Adipocyte (in vitro differentiated cells): ENCODE results near the gene LMNB1.
A peak's percentile ranks its signal among the peaks of the same experiment; 100 is the strongest.
"Not testable (repeated sequence)": the region's sequence is repeated elsewhere in the genome, so short reads cannot be mapped to it uniquely, and the experiment has no call there.

Experiments
- DNase-seq: peaks from one replicate; pipeline ENCODE4 v3.0.0-alpha.2; 2015; ENCODE audit warnings: low read depth
- H3K27me3 ChIP-seq: replicated peaks from 2 replicates; pipeline ENCODE4 v1.7.0; 2013; ENCODE audit warnings: mild to moderate bottlenecking, low read length, moderate library complexity; ENCODE audit not compliant: control insufficient read depth, insufficient read depth
- H3K36me3 ChIP-seq: 2 replicates; pipeline ENCODE4 v1.7.0; 2013; ENCODE audit warnings: low read length, mild to moderate bottlenecking, moderate library complexity; ENCODE audit not compliant: control insufficient read depth, insufficient read depth, severe bottlenecking
- H3K4me1 ChIP-seq: 2 replicates; pipeline ENCODE4 v1.7.0; 2013; ENCODE audit warnings: mild to moderate bottlenecking, low read length, moderate library complexity; ENCODE audit not compliant: control insufficient read depth, insufficient read depth
- H3K4me3 ChIP-seq: 2 replicates; pipeline ENCODE4 v1.7.0; 2013; ENCODE audit warnings: mild to moderate bottlenecking, low read length, moderate library complexity
- H3K9ac ChIP-seq: 2 replicates; pipeline ENCODE4 v1.7.0; 2013; ENCODE audit warnings: mild to moderate bottlenecking, low read length, moderate library complexity
- H3K9me3 ChIP-seq: 2 replicates; pipeline ENCODE4 v1.7.0; 2013; ENCODE audit warnings: mild to moderate bottlenecking, low read length, moderate library complexity; ENCODE audit not compliant: control insufficient read depth

Gene LMNB1

DNA sequence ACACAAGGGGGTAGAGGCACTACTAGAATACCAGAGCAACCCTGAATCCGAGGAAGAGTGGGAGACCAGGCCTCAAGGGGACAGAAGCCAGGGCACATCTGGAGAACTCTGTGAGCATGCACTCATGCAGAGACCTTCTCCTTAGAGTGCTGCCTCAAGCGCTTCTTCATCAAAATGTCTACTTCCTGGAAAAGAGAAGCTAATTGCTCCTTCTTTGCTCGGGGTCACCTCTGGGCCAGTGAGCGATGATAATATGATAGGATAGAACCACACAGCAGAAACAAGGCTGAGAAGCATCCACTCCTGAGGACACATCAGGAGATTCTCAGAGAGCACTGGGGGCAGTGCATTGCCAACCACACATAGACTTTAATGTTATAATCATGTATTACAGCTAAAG is 23.7 kb upstream of the LMNB1 start:
- Histone ChIP-seq H3K36me3 (no peaks in the 10 kb centered on the region), H3K9me3 (no peaks in the 10 kb centered on the region), H3K4me3 (no peak overlapping the region), H3K4me1 (no peaks in the 10 kb centered on the region), H3K9ac (no peak overlapping the region), H3K27me3 (no peaks in the 10 kb centered on the region)
- DNase-seq = no peak

DNA sequence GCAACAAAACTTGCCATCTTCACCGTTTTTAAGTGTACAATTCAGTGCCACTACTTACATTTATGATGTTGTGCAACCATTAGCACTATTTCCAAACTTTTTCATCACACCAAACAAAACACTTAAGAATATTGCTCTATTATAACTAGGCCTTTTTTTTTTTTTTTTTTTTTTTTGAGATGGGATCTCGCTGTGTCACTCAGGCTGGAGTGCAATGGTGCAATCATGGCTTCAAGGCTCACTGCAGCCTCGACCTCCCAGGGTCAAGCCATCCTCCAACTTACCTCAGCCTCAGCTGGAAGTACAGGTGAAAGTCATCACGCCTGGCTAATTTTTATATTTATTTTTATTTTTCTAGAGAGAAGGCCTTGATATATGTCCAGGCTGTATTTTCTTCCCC is 22.3 kb upstream of the LMNB1 start:
- no peak overlapping the region for H3K9ac ChIP-seq
- DNase-seq = no peak
- no peaks in the 10 kb centered on the region for H3K36me3 ChIP-seq
- no peak overlapping the region for H3K4me3 ChIP-seq
- H3K27me3 ChIP-seq = no peaks in the 10 kb centered on the region
- H3K9me3 ChIP-seq = no peaks in the 10 kb centered on the region
- H3K4me1 ChIP-seq = no peaks in the 10 kb centered on the region

DNA sequence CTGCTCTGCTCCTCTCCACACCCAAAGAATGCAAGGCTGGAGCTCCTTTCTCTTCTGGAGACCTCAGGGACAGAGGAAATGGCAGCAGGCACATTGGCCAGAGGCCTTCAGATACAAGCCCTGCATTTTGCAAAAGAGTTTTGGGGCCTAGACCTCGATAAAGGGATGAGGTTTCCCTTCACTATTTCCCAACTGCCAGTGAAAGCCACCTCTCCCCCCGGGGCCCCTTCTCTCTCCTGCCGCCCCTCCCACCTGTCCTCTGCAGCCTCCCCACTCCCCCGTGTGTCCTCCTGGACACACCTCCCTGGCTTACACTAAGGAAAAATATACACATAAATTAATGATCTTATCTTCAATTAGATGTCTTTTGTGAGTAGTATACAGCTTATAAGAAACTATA is 21.3 kb upstream of the LMNB1 start:
- H3K9ac ChIP-seq = no peak overlapping the region

DNA sequence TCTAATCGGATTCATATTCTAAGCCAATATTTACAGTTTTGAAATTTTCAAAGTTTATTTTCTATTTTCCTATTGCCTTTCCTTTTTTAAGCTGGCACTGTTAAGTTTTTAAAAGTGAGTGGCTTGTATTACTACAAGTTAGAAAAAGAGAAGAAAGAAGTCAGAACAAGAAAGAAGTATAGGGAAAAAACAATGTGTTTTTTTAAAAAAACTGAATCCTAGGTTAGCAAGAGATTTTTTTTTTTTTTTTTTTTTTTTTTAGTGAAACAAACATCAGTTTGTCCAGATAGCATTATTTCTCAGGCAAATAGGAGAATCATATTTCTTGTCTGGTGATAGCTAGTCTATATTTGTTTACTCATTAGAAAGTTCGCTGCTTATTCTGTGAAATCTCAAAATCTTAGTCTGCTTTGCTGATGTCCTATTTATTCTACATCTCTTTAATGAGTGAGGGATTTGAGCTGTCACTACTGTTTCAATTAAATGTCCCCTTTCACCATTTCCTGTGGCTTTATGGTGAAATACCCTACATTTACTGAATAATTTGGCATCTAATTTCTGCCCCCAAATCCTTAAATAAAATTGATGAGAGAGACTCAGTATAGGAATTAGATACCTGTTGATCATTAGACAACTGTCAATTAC is 19.1 kb upstream of the LMNB1 start:
- no peak for DNase-seq
- Histone ChIP-seq H3K4me1 (no peaks in the 10 kb centered on the region), H3K36me3 (no peaks in the 10 kb centered on the region), H3K4me3 (no peak overlapping the region), H3K9me3 (no peaks in the 10 kb centered on the region), H3K27me3 (no peaks in the 10 kb centered on the region), H3K9ac (no peak overlapping the region)

More for the DNA sequence above, 21.3 kb upstream of the LMNB1 start:
- no peak for DNase-seq
- no peak overlapping the region for H3K4me3 ChIP-seq
- no peaks in the 10 kb centered on the region for H3K4me1 ChIP-seq
- no peaks in the 10 kb centered on the region for H3K27me3 ChIP-seq
- no peaks in the 10 kb centered on the region for H3K36me3 ChIP-seq
- no peaks in the 10 kb centered on the region for H3K9me3 ChIP-seq

DNA sequence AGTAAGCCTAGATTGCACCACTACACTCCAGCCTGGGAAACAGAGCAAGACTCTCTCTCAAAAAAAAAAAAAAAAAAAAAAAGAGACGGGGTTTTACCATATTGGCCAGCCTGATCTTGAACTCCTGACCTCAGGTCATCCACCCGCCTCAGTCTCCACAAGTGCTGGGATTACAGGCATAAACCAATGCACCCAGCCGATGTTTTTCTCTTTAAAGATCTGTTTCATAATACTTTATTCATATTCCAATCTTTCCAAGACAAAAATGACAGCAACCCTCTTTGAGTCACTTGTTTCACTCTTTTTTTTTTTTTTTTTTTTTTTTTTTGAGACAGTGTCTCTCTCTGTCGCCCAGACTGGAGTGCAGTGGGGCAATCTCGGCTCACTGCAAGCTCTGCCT is 13.6 kb upstream of the LMNB1 start:
- Histone ChIP-seq H3K27me3 (no peaks in the 10 kb centered on the region), H3K4me1 (no peaks in the 10 kb centered on the region), H3K9me3 (no peaks in the 10 kb centered on the region), H3K9ac (no peak overlapping the region), H3K4me3 (no peak overlapping the region), H3K36me3 (no peaks in the 10 kb centered on the region)
- no peak for DNase-seq

DNA sequence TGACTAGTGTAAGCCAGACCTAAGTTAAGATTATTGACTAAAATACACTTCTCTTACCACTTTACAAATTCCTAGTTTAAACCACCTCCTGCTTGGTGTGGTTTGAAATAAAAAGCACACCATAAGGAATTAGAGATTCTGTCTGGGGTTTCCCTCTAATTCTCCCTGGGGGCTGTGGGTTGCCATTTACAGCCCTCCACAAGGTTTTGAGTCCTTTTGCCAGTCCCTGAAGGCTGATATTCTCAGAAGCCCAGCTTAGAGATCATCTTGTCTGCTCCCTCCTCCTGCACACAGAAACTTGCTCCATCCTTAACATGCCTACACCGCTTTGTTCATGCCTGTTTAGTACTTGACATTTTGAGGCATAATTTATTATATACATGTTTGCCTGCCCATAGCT is 7.2 kb upstream of the LMNB1 start:
- Histone ChIP-seq H3K4me3 (no peak overlapping the region), H3K9me3 (no peaks in the 10 kb centered on the region), H3K36me3 (no peaks in the 10 kb centered on the region), H3K27me3 (no peaks in the 10 kb centered on the region), H3K9ac (no peak overlapping the region), H3K4me1 (no peaks in the 10 kb centered on the region)
- DNase-seq = no peak

DNA sequence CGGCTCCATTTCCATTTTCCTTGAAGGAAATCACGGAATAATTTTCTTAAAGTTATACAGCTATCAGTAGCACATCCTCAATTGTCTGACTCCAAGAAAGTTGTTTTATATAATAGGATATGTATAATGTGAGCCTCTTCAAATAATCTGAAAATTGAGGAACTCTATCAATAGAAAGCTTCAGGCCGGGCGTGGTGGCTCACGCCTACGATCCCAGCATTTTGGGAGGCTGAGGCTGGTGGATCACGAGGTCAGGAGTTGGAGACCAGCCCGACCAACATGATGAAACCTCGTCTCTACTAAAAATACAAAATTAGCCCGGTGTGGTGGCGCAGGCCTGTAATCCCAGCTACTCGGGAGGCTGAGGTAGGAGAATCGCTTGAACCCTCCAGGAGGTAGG is 3.4 kb upstream of the LMNB1 start:
- not testable (repeated sequence) for H3K4me3 ChIP-seq, H3K9ac ChIP-seq, DNase-seq, H3K27me3 ChIP-seq, H3K9me3 ChIP-seq, H3K4me1 ChIP-seq, H3K36me3 ChIP-seq

DNA sequence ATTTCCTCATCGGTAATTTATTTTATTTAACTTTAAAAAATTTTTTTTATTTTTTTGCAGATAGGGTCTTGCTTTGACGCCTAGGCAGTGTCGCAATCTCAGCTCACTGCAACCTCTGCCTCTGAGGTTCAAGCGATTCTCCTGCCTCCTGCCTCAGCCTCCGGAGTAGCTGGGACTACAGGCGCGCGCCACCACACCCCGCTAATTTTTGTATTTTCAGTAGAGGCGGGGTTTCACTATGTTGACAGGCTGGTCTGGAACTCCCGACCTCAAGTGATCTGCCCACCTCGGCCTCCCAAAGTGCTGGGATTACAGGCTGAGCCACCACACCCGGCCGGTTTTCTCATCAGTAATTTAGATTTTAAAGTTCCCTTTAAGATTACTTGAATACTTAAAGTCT is 2.3 kb upstream of the LMNB1 start:
- H3K4me3 ChIP-seq, DNase-seq, H3K9ac ChIP-seq, H3K36me3 ChIP-seq, H3K27me3 ChIP-seq, H3K9me3 ChIP-seq: not testable (repeated sequence)
- H3K4me1 ChIP-seq = peaks cover 13% of the 10 kb centered on the region

DNA sequence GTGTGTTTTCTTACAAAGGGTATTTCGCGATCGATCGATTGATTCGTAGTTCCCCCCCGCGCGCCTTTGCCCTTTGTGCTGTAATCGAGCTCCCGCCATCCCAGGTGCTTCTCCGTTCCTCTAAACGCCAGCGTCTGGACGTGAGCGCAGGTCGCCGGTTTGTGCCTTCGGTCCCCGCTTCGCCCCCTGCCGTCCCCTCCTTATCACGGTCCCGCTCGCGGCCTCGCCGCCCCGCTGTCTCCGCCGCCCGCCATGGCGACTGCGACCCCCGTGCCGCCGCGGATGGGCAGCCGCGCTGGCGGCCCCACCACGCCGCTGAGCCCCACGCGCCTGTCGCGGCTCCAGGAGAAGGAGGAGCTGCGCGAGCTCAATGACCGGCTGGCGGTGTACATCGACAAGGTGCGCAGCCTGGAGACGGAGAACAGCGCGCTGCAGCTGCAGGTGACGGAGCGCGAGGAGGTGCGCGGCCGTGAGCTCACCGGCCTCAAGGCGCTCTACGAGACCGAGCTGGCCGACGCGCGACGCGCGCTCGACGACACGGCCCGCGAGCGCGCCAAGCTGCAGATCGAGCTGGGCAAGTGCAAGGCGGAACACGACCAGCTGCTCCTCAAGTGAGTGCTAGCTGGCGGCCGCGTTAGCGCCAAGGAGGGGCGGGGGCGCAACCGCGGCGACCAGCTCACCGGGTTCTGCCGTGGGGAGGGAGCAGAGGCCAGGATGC is 480 bp downstream of the LMNB1 start:
- Histone ChIP-seq H3K9me3 (no peaks in the 10 kb centered on the region), H3K9ac (peak overlapping the region; percentile 70), H3K27me3 (no peaks in the 10 kb centered on the region), H3K4me1 (peaks cover 13% of the 10 kb centered on the region), H3K36me3 (no peaks in the 10 kb centered on the region), H3K4me3 (peak overlapping the region; percentile 93)
- DNase-seq = peak; percentile 77

DNA sequence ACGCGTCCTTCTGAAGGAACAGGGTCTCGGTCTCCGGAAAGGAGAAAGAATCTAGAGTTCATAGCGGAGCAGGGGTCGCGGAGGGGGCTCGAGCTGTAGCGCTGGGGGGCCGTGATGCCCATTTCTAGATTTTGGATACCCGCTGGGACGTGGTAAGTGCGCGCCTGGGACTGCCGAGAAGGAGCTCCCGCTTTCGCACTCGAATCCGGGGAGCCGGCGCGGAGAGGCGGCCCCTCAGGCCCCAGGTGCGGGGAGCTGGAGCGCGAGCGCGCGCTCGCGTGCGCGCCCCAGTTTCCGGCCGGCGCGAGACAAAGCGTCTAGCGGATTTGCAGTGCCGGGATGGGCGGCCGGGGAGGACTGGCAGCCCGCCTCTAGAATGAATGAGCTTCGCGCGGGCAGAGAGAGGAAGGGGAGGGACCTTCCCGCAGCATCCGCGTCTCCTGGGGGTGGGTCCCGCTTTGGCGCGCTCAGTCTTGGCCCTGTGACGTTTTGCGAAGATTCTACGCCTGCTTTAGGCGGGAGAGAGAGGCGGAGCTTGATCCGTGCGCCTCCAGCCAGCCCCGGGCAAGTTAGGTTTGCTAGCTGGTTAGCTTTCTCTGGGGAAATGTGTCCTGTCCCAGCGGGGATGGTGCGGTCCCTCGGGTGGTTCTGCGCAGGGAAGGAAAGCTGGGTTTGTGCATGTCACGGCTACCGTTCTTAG is 1.2 kb downstream of the LMNB1 start:
- Histone ChIP-seq H3K27me3 (no peaks in the 10 kb centered on the region), H3K4me3 (peak overlapping the region; percentile 93), H3K36me3 (no peaks in the 10 kb centered on the region), H3K4me1 (peaks cover 13% of the 10 kb centered on the region), H3K9ac (peak overlapping the region; percentile 70), H3K9me3 (no peaks in the 10 kb centered on the region)
- peak; percentile 92 for DNase-seq

DNA sequence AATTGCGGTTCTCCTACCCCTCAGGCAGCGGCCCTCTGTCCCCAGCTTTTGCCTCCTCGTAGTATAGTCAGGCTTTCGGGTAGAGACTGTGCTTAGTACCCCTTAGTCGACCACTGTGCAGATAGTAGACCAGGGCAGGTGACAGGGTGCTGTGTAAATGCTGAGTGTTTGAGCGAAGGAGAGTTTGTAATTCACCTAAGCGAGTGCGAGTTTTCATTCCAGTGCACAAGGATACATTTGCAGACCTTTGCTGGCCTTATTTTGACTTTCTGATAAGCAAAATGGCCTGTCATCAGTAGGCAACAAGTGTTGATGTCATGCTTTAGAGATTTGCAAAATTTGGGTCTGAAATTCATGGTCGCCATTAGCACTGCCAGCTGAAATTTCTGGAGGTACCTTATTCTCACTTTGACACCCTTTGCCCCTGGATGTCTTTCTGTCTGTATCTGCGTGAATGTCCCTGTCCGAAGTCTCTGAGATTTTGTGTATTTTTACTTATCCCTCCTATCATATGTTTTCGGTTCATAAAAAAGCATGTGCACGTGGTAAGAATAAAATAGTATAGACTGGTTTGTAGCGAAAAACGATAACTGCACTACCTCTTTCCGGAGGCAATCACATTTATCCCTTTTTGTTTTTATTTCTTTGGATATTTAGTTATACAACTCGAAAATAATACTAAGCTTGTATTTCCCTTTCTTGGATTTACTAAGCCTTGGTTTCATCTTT is 1.9 kb downstream of the LMNB1 start:
- H3K36me3 ChIP-seq = no peaks in the 10 kb centered on the region
- DNase-seq = peak; percentile 30

More for the DNA sequence above, 1.9 kb downstream of the LMNB1 start:
- no peaks in the 10 kb centered on the region for H3K9me3 ChIP-seq
- H3K4me1 ChIP-seq = peaks cover 13% of the 10 kb centered on the region
- peak overlapping the region; percentile 93 for H3K4me3 ChIP-seq
- peak overlapping the region; percentile 70 for H3K9ac ChIP-seq
- no peaks in the 10 kb centered on the region for H3K27me3 ChIP-seq
